HUES64 (cell line): ENCODE results near the gene CNKSR3.

Experiments
- H3K27ac ChIP-seq: 2 replicates; pipeline ENCODE4 v1.7.0; 2013; ENCODE audit warnings: low read depth, low read length, inconsistent platforms
- H3K27me3 ChIP-seq: 2 replicates; pipeline ENCODE4 v1.6.1; 2013; ENCODE audit warnings: mild to moderate bottlenecking, low read length; ENCODE audit not compliant: insufficient read depth
- H3K36me3 ChIP-seq: 2 replicates; pipeline ENCODE4 v1.6.1; 2013; ENCODE audit warnings: mild to moderate bottlenecking, low read length; ENCODE audit not compliant: insufficient read depth
- H3K4me1 ChIP-seq: 2 replicates; pipeline ENCODE4 v1.6.1; 2013; ENCODE audit warnings: mild to moderate bottlenecking, low read length, moderate library complexity; ENCODE audit not compliant: insufficient read depth
- H3K4me3 ChIP-seq: 2 replicates; pipeline ENCODE4 v1.5.1; 2013; ENCODE audit warnings: mild to moderate bottlenecking, low read length, moderate library complexity
- H3K9ac ChIP-seq: 2 replicates; pipeline ENCODE4 v1.6.1; 2013; ENCODE audit warnings: mild to moderate bottlenecking, low read depth, low read length
- H3K9me3 ChIP-seq: 2 replicates; pipeline ENCODE4 v1.6.1; 2013; ENCODE audit warnings: low read depth, low read length; ENCODE audit not compliant: insufficient read depth
- WGBS: fragments of 150-250, 120-280 bp; methylation state at CpG from one replicate; pipeline ENCODE4 v1.1.7; 2013; ENCODE audit warnings: missing lambda C conversion rate; 5-methylcytosine and 5-hydroxymethylcytosine counted together

Gene CNKSR3

DNA sequence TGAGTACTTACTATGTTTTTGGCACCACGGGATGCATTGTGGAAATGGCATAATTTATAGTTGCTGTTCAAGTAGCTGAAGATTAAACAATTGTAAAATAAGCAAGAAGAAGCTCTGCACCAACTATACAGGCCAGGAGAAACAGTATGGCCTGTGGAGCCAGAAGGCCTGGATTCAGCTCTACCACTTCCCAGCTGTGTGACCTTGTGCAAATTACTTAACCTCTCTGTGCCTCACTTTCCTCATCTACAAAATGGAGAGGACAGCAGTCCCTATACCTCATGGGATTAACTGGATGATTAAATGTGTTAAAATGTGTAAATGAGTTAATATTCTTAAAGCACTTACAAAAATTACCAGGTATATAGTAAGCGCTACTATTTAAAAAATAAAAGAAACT lies 49.1 kb downstream of the CNKSR3 start:
- Histone ChIP-seq H3K9ac (no peak overlapping the region), H3K36me3 (no peaks in the 10 kb centered on the region), H3K27me3 (no peaks in the 10 kb centered on the region), H3K9me3 (no peaks in the 10 kb centered on the region), H3K27ac (no peak overlapping the region), H3K4me1 (peaks cover 37% of the 10 kb centered on the region), H3K4me3 (no peak overlapping the region)
- 97% methylated on average over 2 of the region's 2 CpGs for WGBS

GRCh38 chr6:154460306-154461071 lies 50.0 kb downstream of the CNKSR3 start:
- H3K4me3 ChIP-seq, result no peak overlapping the region
- no peak overlapping the region for H3K27ac ChIP-seq
- H3K9ac ChIP-seq, result no peak overlapping the region
- H3K4me1 ChIP-seq, result peaks cover 37% of the 10 kb centered on the region
- no peaks in the 10 kb centered on the region for H3K27me3 ChIP-seq
- 95% methylated on average over 12 of the region's 13 CpGs for WGBS
- H3K36me3 ChIP-seq, result no peaks in the 10 kb centered on the region
- H3K9me3 ChIP-seq, result no peaks in the 10 kb centered on the region

- Histone ChIP-seq H3K27ac (no peak overlapping the region), H3K4me3 (no peak overlapping the region), H3K4me1 (peaks cover 37% of the 10 kb centered on the region), H3K36me3 (no peaks in the 10 kb centered on the region), H3K9ac (no peak overlapping the region), H3K27me3 (no peaks in the 10 kb centered on the region), H3K9me3 (no peaks in the 10 kb centered on the region)
- 93% methylated on average over 6 of the region's 6 CpGs for WGBS
These were observed 51.0 kb downstream of the CNKSR3 start for GRCh38 chr6:154459513-154459912.

GRCh38 chr6:154458565-154459470 lies 51.7 kb downstream of the CNKSR3 start:
- H3K4me3 ChIP-seq, result no peak overlapping the region
- no peaks in the 10 kb centered on the region for H3K36me3 ChIP-seq
- 86% methylated on average over 8 of the region's 8 CpGs for WGBS
- H3K4me1 ChIP-seq, result peaks cover 33% of the 10 kb centered on the region
- H3K27ac ChIP-seq, result no peak overlapping the region
- no peak overlapping the region for H3K9ac ChIP-seq
- H3K9me3 ChIP-seq, result no peaks in the 10 kb centered on the region
- no peaks in the 10 kb centered on the region for H3K27me3 ChIP-seq

DNA sequence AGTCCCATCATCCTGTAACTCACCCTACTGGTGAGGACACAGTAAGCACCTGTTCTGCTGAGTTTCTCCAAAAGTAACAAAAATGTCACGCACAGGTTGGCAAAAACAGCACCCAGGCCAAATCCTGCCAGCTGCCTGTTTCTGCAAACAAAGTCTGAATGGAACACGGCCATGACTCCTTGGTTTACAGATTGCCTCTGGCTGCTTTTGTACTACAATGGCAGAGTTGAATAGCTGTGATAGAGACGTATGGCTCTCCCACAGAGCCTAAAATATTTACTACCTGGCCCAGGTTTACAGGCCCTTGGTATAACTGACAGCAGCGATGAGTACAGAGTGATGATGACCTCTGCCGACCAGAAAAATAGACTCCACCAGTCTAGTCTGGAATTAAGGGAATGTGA lies 52.6 kb downstream of the CNKSR3 start:
- Histone ChIP-seq H3K27me3 (no peaks in the 10 kb centered on the region), H3K9me3 (no peaks in the 10 kb centered on the region), H3K4me1 (peaks cover 33% of the 10 kb centered on the region), H3K27ac (no peak overlapping the region), H3K9ac (no peak overlapping the region), H3K4me3 (no peak overlapping the region), H3K36me3 (no peaks in the 10 kb centered on the region)
- WGBS, result 72% methylated on average over 5 of the region's 5 CpGs

DNA sequence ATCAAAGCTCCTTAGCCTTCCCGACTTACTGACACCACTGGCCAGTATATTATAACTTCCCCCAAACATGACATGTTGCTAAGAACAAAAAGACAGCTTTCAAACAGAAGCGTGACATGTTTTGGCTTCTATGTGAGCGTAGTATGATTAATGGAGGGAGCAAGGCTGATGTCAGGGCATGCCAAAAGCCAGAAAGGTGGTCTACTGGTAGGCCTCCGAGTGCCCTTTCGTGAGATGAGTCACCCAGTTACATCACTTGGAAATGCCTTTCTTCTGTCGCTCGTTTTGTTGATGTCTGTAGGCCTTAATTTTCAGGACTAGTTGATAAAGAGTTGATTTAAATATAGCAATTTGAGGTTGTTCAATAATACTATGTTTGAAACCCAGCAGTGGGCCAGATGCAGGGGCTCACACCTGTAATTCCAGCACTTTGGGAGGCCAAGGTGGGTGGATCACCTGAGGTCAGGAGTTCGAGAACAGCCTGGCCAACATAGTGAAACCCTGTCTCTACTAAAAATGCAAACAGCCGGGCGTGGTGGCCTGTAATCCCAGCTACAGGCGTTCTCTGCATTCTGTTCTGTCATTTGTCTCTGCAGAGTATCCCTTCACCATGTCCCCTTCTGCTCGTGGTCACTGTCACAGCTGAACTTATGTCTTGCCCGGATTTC lies 53.3 kb downstream of the CNKSR3 start:
- Histone ChIP-seq H3K9ac (no peak overlapping the region), H3K4me1 (peaks cover 33% of the 10 kb centered on the region), H3K36me3 (no peaks in the 10 kb centered on the region), H3K4me3 (no peak overlapping the region), H3K9me3 (no peaks in the 10 kb centered on the region), H3K27me3 (no peaks in the 10 kb centered on the region), H3K27ac (no peak overlapping the region)
- 91% methylated on average over 13 of the region's 13 CpGs for WGBS

DNA sequence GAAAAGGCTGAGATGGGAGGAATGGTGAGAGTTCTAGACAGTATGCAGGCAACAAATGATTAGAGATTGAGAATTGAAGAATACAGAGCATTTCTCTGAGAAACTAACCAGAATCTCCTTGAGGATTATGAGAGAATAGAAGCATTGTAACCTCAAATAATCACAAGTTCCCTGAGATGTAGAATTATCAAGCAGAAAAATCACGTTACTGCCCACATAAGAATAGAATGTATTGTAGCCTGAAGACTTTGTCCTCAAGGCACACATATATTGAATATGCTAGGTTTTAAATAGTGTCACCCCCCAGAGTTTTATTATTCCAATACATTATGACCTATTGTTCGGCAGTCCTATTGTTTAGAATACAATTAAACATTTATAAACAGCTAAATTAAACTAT lies 57.2 kb downstream of the CNKSR3 start:
- no peak overlapping the region for H3K27ac ChIP-seq
- no peaks in the 10 kb centered on the region for H3K9me3 ChIP-seq
- WGBS, result 75% methylated on average over 1 of the region's 2 CpGs
- no peak overlapping the region for H3K4me3 ChIP-seq
- no peaks in the 10 kb centered on the region for H3K36me3 ChIP-seq
- H3K27me3 ChIP-seq, result no peaks in the 10 kb centered on the region
- no peak overlapping the region for H3K9ac ChIP-seq
- H3K4me1 ChIP-seq, result peaks cover 10% of the 10 kb centered on the region; the same call in 1 of the 2 replicates

- no peaks in the 10 kb centered on the region for H3K4me1 ChIP-seq
- H3K27me3 ChIP-seq, result no peaks in the 10 kb centered on the region
- 91% methylated on average over 3 of the region's 3 CpGs for WGBS
- no peaks in the 10 kb centered on the region for H3K9me3 ChIP-seq
- no peak overlapping the region for H3K9ac ChIP-seq
- H3K4me3 ChIP-seq, result no peak overlapping the region
- H3K36me3 ChIP-seq, result no peaks in the 10 kb centered on the region
- no peak overlapping the region for H3K27ac ChIP-seq
These were observed 60.0 kb downstream of the CNKSR3 start for GRCh38 chr6:154450498-154450897.

DNA sequence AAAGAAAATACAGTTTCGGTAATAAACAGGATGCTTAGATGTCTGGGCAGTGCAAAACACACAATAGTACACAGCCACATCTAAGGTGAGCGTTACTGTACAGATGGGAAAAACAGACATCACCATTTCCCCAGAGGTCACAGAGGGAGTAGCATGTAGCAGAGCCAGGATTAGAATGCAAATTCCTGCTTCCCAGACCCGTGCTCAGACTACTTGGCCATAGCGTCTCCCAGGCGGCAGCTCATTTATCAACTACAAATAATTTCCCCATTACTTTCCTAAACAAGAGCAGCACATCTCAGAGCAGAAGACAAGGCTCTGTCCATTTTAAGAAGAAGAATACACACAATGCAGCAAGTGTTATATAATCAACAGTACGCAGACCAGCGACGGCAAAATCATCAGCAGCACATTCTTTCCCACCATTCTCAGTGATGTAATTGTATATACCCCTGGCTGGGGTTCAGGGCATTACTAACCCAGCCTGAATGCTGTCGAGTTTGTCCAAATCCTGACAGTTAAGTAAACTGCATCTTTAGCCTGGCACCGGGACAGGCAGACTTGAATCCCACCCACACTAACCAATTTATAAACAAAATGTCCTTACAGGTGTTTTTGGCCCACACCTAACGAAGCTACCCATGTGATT lies 61.9 kb downstream of the CNKSR3 start:
- Histone ChIP-seq H3K9ac (no peak overlapping the region), H3K36me3 (no peaks in the 10 kb centered on the region), H3K4me3 (no peak overlapping the region), H3K9me3 (no peaks in the 10 kb centered on the region), H3K27me3 (no peaks in the 10 kb centered on the region), H3K4me1 (no peaks in the 10 kb centered on the region), H3K27ac (no peak overlapping the region)
- WGBS, result 83% methylated on average over 10 of the region's 11 CpGs

- H3K27ac ChIP-seq, result no peak overlapping the region
- no peaks in the 10 kb centered on the region for H3K4me1 ChIP-seq
- 92% methylated on average over 2 of the region's 2 CpGs for WGBS
- H3K4me3 ChIP-seq, result no peak overlapping the region
- no peaks in the 10 kb centered on the region for H3K36me3 ChIP-seq
- H3K27me3 ChIP-seq, result no peaks in the 10 kb centered on the region
- no peak overlapping the region for H3K9ac ChIP-seq
- H3K9me3 ChIP-seq, result no peaks in the 10 kb centered on the region
These were observed 62.5 kb downstream of the CNKSR3 start for GRCh38 chr6:154447954-154448353.
